Gastrocnemius medialis (tissue), 4 donors: ENCODE results near the gene KLHL35. TPM values are rescaled to one million over a fixed set of nuclear protein-coding genes. Genes with fewer than 3 reads are reported as not detected.

Source experiments
- ATAC-seq, 2 donors: fragments of 150-250 bp; one replicate each; pipeline ENCODE4 v1.9.1; 2016
- DNase-seq, 2 donors: peaks; one replicate each; pipeline ENCODE4 v3.0.0-alpha.2; 2019
- H3K27ac ChIP-seq, 4 donors: fragments of 200-600 bp; sonication (generic); 1 replicate in 1 of 4; 2 replicates in 3 of 4; pipeline ENCODE4 v1.5.1; 2016 to 2018; ENCODE audit warnings: mild to moderate bottlenecking in 2 of 4, moderate library complexity in 1 of 4
- H3K27me3 ChIP-seq, 3 donors: fragments of 200-600 bp; sonication (generic) in 2 of 3; 1 replicate in 1 of 3; 2 replicates in 2 of 3; pipeline versions ENCODE4 v1.5.1 to v1.6.0; 2016 to 2019; ENCODE audit warnings: mild to moderate bottlenecking in 1 of 3, moderate library complexity in 1 of 3
- H3K36me3 ChIP-seq, 2 donors: fragments of 200-600 bp; sonication (generic) in 1 of 2; one replicate each; pipeline ENCODE4 v1.5.1; 2017 to 2018
- H3K4me1 ChIP-seq, 2 donors: fragments of 200-600 bp; sonication (generic) in 1 of 2; one replicate each; pipeline ENCODE4 v1.5.1; 2016 to 2017; ENCODE audit warnings: mild to moderate bottlenecking in 2 of 2
- H3K4me3 ChIP-seq, 4 donors: fragments of 200-600 bp; sonication (generic) in 3 of 4; 1 replicate in 1 of 4; 2 replicates in 3 of 4; pipeline ENCODE4 v1.5.1; 2016 to 2019; ENCODE audit warnings: mild to moderate bottlenecking in 2 of 4
- H3K9me3 ChIP-seq, 3 donors: fragments of 200-600 bp; sonication (generic) in 2 of 3; 1 replicate in 1 of 3; 2 replicates in 2 of 3; pipeline ENCODE4 v1.5.1; 2016 to 2019
- CTCF ChIP-seq, 5 experiments: fragments of 450-650 bp in 3 of 5; fragments of 200-600 bp in 2 of 5; sonication (generic) in 2 of 5; IDR thresholded peaks in 4 of 5; conservative IDR thresholded peaks in 1 of 5; 1 replicate in 4 of 5; 2 replicates in 1 of 5; pipeline ENCODE4 v1.5.1; 2016 to 2019; ENCODE audit warnings: antibody characterized with exemption in 5 of 5, mild to moderate bottlenecking in 3 of 5, moderate library complexity in 3 of 5
- POLR2A ChIP-seq, 2 donors: fragments of 450-650 bp; IDR thresholded peaks; one replicate each; pipeline ENCODE4 v1.6.1; 2017; ENCODE audit warnings: antibody characterized with exemption in 2 of 2, mild to moderate bottlenecking in 2 of 2, moderate library complexity in 2 of 2
- in situ Hi-C, 4 donors: fragments of 200-750 bp; cut with MboI; loops; one replicate each; pipeline versions ENCODE4 v1.15.0 to v1.8.0; 2017; ENCODE audit warnings: low sequenced_read_pairs in 4 of 4
- intact Hi-C: fragments of 100-400 bp; cut with DNase I; formaldehyde crosslinking; loops from one replicate; pipeline ENCODE4 v1.15.1; 2023; ENCODE audit warnings: low total_unique reads
- total RNA-seq, 4 donors: library from RNA; depleted of rRNA; stranded (reverse); fragments of >200 nt; gene quantifications; one replicate each; pipeline versions ENCODE4 v1.1.0 to v1.2.3, GENCODE V29; 2016

KLHL35 gene
- total RNA-seq, 4 donors from 2014 or later, result 0.53 to 1.8 (median 1.0) TPM; not detected in 1

GRCh38 chr11:75402002-75402773 lies 30.8 kb downstream of the KLHL35 start:
- in situ Hi-C loops, result no loop called here
- peaks cover 5 to 65% of the 10 kb centered on the region in 2 donors for H3K36me3 ChIP-seq
- intact Hi-C loops, result no loop called here
- H3K4me3 ChIP-seq, result peak overlapping the region in 1 of 4 donors; percentile 99
- peak overlapping the region; percentile 90 to 98 (median 92) for H3K27ac ChIP-seq
- TF ChIP-seq POLR2A (IDR thresholded peaks at IDR 0.05) (no peak), CTCF (IDR thresholded peaks at IDR 0.05 in 4 of 5, conservative IDR thresholded peaks at IDR 0.05 in 1 of 5) (peak in 2 of 5 experiments; percentile 10 to 13)
- H3K4me1 ChIP-seq, result peaks cover 32% of the 10 kb centered on the region in 2 donors
- H3K9me3 ChIP-seq, result no peaks in the 10 kb centered on the region
- DNase-seq (peak in 1 of 2 donors; percentile 40), ATAC-seq (peak; percentile 25 to 73)
- H3K27me3 ChIP-seq, result no peaks in the 10 kb centered on the region

GRCh38 chr11:75400146-75400865 lies 32.7 kb downstream of the KLHL35 start:
- intact Hi-C loops (no loop called here), in situ Hi-C loops (no loop called here)
- ATAC-seq (peak in 1 of 2 donors; percentile 20), DNase-seq (no peak)
- no peak for TF ChIP-seq POLR2A (IDR thresholded peaks at IDR 0.05)
- peak overlapping the region; percentile 90 to 98 (median 92) for H3K27ac ChIP-seq
- H3K4me1 ChIP-seq, result peaks cover 32% of the 10 kb centered on the region in 2 donors
- H3K36me3 ChIP-seq, result peaks cover 5 to 47% of the 10 kb centered on the region in 2 donors
- H3K4me3 ChIP-seq, result peak overlapping the region; percentile 82 to 99 (median 87)
- H3K9me3 ChIP-seq, result no peaks in the 10 kb centered on the region
- no peaks in the 10 kb centered on the region for H3K27me3 ChIP-seq

GRCh38 chr11:75399344-75400145 lies 33.5 kb downstream of the KLHL35 start, which contains the start of gene RPS3:
TSS of gene RPS3 (plus strand) at chr11:75399518. CDS start at chr11:75399548, 30 bp downstream.
- H3K9me3 ChIP-seq, result no peaks in the 10 kb centered on the region
- peaks cover 32% of the 10 kb centered on the region in 2 donors for H3K4me1 ChIP-seq
- peaks cover 0 to 39% of the 10 kb centered on the region in 2 donors for H3K36me3 ChIP-seq
- no peaks in the 10 kb centered on the region for H3K27me3 ChIP-seq
- ATAC-seq (peak; percentile 84 to 94), DNase-seq (peak; percentile 87 to 92)
- TF ChIP-seq CTCF (IDR thresholded peaks at IDR 0.05 in 4 of 5, conservative IDR thresholded peaks at IDR 0.05 in 1 of 5), result peak in 2 of 5 experiments; percentile 26 to 28
- TF ChIP-seq POLR2A (IDR thresholded peaks at IDR 0.05), result peak; percentile 92
- in situ Hi-C loops (no loop called here), intact Hi-C loops (loop anchor here (2.0 kb wide), 1 partner anchor 127 kb away; no protein-coding TSS in a partner anchor)
- H3K4me3 ChIP-seq, result peak within 1 kb of the TSS; percentile 82 to 99 (median 87)
- peak within 1 kb of the TSS; percentile 90 to 98 (median 92) for H3K27ac ChIP-seq

GRCh38 chr11:75398906-75399305 lies 34.1 kb downstream of the KLHL35 start:
- DNase-seq (no peak), ATAC-seq (no peak)
- Histone ChIP-seq H3K27ac (peak overlapping the region in 3 of 4 donors; percentile 90 to 98 (median 94)), H3K4me3 (peak overlapping the region in 1 of 4 donors; percentile 90), H3K9me3 (no peaks in the 10 kb centered on the region), H3K4me1 (peaks cover 32% of the 10 kb centered on the region in 2 donors), H3K27me3 (no peaks in the 10 kb centered on the region), H3K36me3 (peaks cover 0 to 33% of the 10 kb centered on the region in 2 donors)
- intact Hi-C loops (loop anchor here (2.0 kb wide), 1 partner anchor 128 kb away; no protein-coding TSS in a partner anchor), in situ Hi-C loops (no loop called here)
- TF ChIP-seq POLR2A (IDR thresholded peaks at IDR 0.05), result no peak

- intact Hi-C loops (no loop called here), in situ Hi-C loops (no loop called here)
Observed at GRCh38 chr11:75394085-75394840, 38.7 kb downstream of the KLHL35 start.

More at GRCh38 chr11:75394085-75394840, 38.7 kb downstream of the KLHL35 start:
- TF ChIP-seq POLR2A (IDR thresholded peaks at IDR 0.05) (no peak), CTCF (IDR thresholded peaks at IDR 0.05 in 4 of 5, conservative IDR thresholded peaks at IDR 0.05 in 1 of 5) (no peak)
- Histone ChIP-seq H3K4me1 (no peaks in the 10 kb centered on the region), H3K36me3 (no peaks in the 10 kb centered on the region), H3K9me3 (no peaks in the 10 kb centered on the region), H3K27me3 (no peaks in the 10 kb centered on the region), H3K4me3 (no peak overlapping the region), H3K27ac (no peak overlapping the region)
- ATAC-seq (no peak), DNase-seq (no peak)
